NCI-H510A treated with DMSO at 0.1 percent for 48 hours (cell line): ENCODE measurements around the gene BMP2K.

Source experiments
- DNase-seq: peaks from one replicate; lab custom pipeline; 2025; lab: John Stamatoyannopoulos, UW

The BMP2K gene

DNA sequence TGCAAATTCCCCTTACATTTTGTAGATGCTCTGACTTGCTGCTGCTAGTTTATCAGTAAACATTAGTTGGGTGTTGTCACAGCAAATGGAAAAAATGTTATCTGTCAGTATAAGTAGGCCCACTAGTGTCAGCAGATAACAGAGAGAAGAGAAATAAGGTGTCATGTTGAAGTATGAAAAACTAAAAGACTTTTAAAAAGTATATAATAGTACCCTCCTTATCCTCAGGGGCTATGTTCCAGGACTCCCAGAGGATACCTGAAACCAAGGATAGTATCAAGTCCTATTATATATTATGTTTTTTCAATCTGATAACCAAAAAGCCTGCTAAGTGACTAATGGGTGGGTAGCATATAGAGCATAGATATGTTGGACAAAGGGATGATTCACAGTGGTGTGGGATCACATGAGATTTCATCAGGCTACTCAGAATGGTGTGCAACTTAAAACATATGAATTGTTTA, 11.6 kb upstream of the BMP2K start:
- no peak for DNase-seq

GRCh38 chr4:78765432-78766006, 10.6 kb upstream of the BMP2K start:
- no peak for DNase-seq

GRCh38 chr4:78766026-78766425, 10.1 kb upstream of the BMP2K start:
- no peak for DNase-seq

DNA sequence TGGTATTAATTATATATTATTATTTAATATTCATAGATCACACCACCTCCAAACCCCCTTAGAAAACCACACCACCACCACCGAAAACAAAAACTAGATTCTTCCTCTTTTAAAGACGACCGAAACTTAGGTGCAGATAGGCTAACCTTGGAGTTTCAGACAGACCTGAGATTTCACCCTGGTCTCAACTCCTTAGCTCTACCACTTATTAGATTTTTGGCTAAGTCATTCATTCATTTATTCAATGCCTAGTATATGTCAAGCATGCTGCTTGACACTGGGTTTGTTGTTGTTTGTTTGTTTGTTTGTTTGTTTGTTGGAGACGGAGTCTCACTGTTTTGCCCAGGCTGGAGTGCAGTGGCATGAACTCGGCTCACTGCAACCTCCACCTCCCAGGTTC, 9.5 kb upstream of the BMP2K start:
- DNase-seq, result no peak

GRCh38 chr4:78767350-78767749, 8.8 kb upstream of the BMP2K start:
- no peak for DNase-seq

GRCh38 chr4:78768452-78769180, 7.5 kb upstream of the BMP2K start:
- no peak for DNase-seq

- no peak for DNase-seq
These were observed 6.0 kb upstream of the BMP2K start for GRCh38 chr4:78770091-78770642.

GRCh38 chr4:78772526-78773091, 3.5 kb upstream of the BMP2K start:
- no peak for DNase-seq

- DNase-seq, result no peak
These were observed 1.7 kb upstream of the BMP2K start for GRCh38 chr4:78774417-78774816.

- peak; percentile 70 for DNase-seq
These were observed 659 bp upstream of the BMP2K start for GRCh38 chr4:78775303-78776078.

GRCh38 chr4:78776729-78777575, 802 bp downstream of the BMP2K start:
- peak; percentile 50 for DNase-seq

GRCh38 chr4:78777576-78777940, 1.4 kb downstream of the BMP2K start:
- DNase-seq, result no peak

- no peak for DNase-seq
These were observed 2.4 kb downstream of the BMP2K start for GRCh38 chr4:78778530-78778929.

GRCh38 chr4:78779280-78779679, 3.1 kb downstream of the BMP2K start:
- DNase-seq, result peak; percentile 21

- no peak for DNase-seq
These were observed 3.9 kb downstream of the BMP2K start for GRCh38 chr4:78780093-78780492.

GRCh38 chr4:78781139-78781538, 5.0 kb downstream of the BMP2K start:
- DNase-seq, result no peak

DNA sequence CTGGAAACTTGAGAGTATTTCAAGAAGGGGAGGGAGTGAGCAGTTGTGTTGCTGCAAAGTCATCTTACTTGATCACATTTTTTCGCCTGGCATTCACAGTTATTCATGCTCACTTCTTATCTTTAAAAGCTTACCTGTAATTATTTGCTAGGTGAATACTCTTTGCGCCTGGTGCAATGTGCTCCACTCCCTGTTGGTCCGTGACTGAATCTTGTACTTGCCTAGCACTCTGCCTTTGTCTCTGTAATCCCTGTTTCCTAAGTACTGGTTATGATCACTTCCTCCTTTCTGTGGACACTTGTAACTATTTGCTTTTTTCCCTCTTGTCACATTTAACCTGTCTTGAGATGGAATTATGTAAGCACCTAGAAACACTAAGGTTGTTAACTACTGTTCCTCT, 5.8 kb downstream of the BMP2K start:
- peak; percentile 43 for DNase-seq

- no peak for DNase-seq
These were observed 8.2 kb downstream of the BMP2K start for GRCh38 chr4:78784236-78784865.

DNA sequence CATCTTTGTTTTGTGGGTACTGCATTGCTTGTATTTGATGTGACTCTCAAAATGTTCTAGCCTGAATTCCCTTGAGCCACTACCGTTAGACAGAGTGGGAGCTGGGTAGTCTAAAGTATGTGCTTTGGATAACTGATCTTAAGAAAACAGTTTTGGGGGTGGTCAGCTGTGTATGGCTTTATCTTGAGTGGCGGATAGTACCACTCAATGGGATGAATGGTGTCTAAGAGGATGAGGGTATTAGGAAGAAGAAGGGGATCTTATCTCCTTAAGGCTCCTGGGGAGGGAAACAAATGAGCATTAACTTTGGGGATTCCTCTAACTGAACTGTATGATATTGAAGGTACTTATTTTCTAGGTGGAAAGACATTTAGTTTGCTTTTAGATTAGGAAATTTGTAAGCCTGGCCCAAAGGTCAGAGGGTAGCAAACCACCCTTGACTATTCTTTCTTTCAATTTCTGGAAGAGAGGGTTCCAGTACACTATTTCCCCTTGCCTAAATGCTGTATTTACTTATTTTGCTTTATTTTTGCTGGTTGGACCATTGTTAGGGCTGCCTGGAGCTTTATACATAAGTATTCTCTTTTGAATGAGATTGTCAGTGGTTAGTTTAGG, 11.3 kb downstream of the BMP2K start:
- DNase-seq, result no peak

DNA sequence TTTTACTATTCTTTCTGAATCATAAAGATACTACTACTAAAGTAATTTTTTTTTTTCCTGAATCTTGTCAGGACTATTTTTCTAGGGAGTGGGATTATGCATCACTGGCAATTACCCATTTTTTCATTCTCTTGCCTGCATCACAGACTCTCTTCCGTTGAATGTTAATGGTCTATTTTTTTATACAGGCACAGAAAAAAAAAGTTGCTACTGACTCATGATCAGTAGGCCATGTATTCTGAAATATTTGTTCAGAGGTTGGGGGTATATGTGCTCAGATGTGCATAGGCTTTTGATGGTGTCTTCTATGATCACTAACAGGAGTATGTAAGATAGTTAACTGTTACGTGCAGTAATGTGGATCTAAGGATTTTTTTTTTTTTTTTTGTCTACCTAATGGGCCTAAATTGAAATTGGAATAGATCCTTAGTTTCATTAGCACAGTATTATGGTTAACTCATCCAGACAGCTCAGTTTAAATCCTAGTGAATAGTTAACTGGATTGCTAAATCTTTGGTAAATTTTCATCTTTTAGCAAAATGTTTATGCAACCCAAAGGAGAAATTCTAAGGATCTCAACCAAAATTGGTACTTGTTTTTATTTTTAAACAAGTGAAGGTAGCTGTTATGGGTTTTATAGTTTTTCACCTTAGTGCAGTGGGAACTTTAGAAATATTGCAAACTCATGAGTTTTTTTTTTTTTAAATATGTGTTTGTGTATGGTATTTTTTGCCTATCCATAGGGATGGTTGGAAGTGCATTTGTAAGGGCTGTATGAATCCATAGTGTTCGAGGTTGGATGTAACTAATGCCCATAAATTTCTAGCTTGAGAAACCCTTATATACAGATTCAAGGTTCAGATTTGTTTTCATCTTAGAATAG, 12.1 kb downstream of the BMP2K start:
- DNase-seq, result no peak
